Right lobe of liver (tissue), 6 donors: ENCODE data around the gene SMIM28. TPM values are rescaled to one million over a fixed set of nuclear protein-coding genes. Genes with fewer than 3 reads are reported as not detected.
"Not testable (repeated sequence)": the region's sequence is repeated elsewhere in the genome, so short reads cannot be mapped to it uniquely, and the experiment has no call there.

Experiments
- ATAC-seq, 4 donors: fragments of 200-7000 bp; cut with Tn5 transposase; one replicate each; pipeline ENCODE4 v1.9.1; 2020; ENCODE audit warnings: mild to moderate bottlenecking in 4 of 4, moderate library complexity in 4 of 4
- DNase-seq, 3 donors: peaks; one replicate each; pipeline ENCODE4 v3.0.0-alpha.2; 2020
- H3K27ac ChIP-seq, 3 donors: fragments of 200-600 bp; one replicate each; pipeline ENCODE4 v1.8.0; 2022
- H3K27me3 ChIP-seq, 2 donors: fragments of 200-600 bp; one replicate each; pipeline ENCODE4 v1.8.0; 2022
- H3K36me3 ChIP-seq, 4 donors: fragments of 200-600 bp; sonication (generic) in 1 of 4; one replicate each; pipeline versions ENCODE4 v1.5.1 to v1.8.0; 2017 to 2022; ENCODE audit warnings: control low read depth in 1 of 4
- H3K4me1 ChIP-seq, 4 donors: fragments of 200-600 bp; sonication (generic) in 1 of 4; one replicate each; pipeline versions ENCODE4 v1.5.1 to v1.8.0; 2017 to 2022; ENCODE audit warnings: control low read depth in 1 of 4
- H3K4me3 ChIP-seq, 3 donors: fragments of 200-600 bp; one replicate each; pipeline ENCODE4 v1.8.0; 2022
- H3K9me3 ChIP-seq, 4 donors: fragments of 200-600 bp; sonication (generic) in 1 of 4; one replicate each; pipeline versions ENCODE4 v1.5.1 to v1.8.0; 2017 to 2022; ENCODE audit warnings: control low read depth in 1 of 4
- CTCF ChIP-seq, 4 donors: fragments of 200-600 bp in 3 of 4; fragments of 450-650 bp in 1 of 4; IDR thresholded peaks; one replicate each; pipeline versions ENCODE4 v1.5.1 to v1.8.0; 2016 to 2022; ENCODE audit warnings: antibody characterized with exemption in 4 of 4, mild to moderate bottlenecking in 2 of 4
- POLR2A ChIP-seq: fragments of 450-650 bp; IDR thresholded peaks from one replicate; pipeline ENCODE4 v1.6.1; 2017; ENCODE audit warnings: antibody characterized with exemption, mild to moderate bottlenecking
- WGBS: methylation state at CpG from one replicate; pipeline ENCODE4 v1.1.6; 2018; ENCODE audit warnings: low coverage, low lambda C conversion rate; ENCODE audit not compliant: insufficient coverage; ENCODE audit errors: missing lambda C conversion rate; 5-methylcytosine and 5-hydroxymethylcytosine counted together
- intact Hi-C, 2 donors: fragments of 100-400 bp; cut with DNase I; formaldehyde crosslinking; loops; one replicate each; pipeline versions ENCODE4 v1.11.2 to v1.14.1; 2022
- total RNA-seq, 6 experiments: library from RNA; depleted of rRNA in 2 of 6; stranded (reverse); fragments of >200 nt in 2 of 6; fragmentation: NEBNext Ultra II Directional in 3 of 6; extraction: Animal tissue kit (Norgen Biotek cat#: 25700) in 3 of 6; gene quantifications; one replicate each; pipeline versions ENCODE4 v1.1.0 to v1.2.4, GENCODE V29; 2016 to 2023
- donor health status: DM: no; HTN: yes; CAD: no.
- donor health status: DM: no; HTN: no; CAD: no.
- donor health status: DM: no; HTN: no; CAD: no.
- donor health status: DM: no; HTN: yes; CAD: no.
- donor health status: DM: no; HTN: yes; CAD: no.

SMIM28 gene
- total RNA-seq, 6 experiments from 2014 or later, result not detected

GRCh38 chr6:138422861-138423260, 45.2 kb downstream of the SMIM28 start:
- H3K36me3 ChIP-seq, result peaks cover 0 to 27% (median 5%) of the 10 kb centered on the region in 4 donors
- H3K4me3 ChIP-seq, result no peak overlapping the region
- no peak for TF ChIP-seq POLR2A
- no peak for TF ChIP-seq CTCF (IDR thresholded peaks at IDR 0.05)
- peak in 3 of 4 donors; percentile 20 to 24 (median 22) for ATAC-seq
- DNase-seq, result no peak
- peak overlapping the region; percentile 11 to 79 (median 66) for H3K27ac ChIP-seq
- H3K4me1 ChIP-seq, result peaks cover 0 to 41% (median 18%) of the 10 kb centered on the region in 4 donors
- H3K27me3 ChIP-seq, result no peaks in the 10 kb centered on the region
- H3K9me3 ChIP-seq, result no peaks in the 10 kb centered on the region
- intact Hi-C loops, result no loop called here

- no peak for DNase-seq
- intact Hi-C loops, result no loop called here
These were observed 46.5 kb downstream of the SMIM28 start for GRCh38 chr6:138424004-138424904.

GRCh38 chr6:138425256-138425655, 47.6 kb downstream of the SMIM28 start:
- not testable (repeated sequence) for H3K4me3 ChIP-seq, H3K27me3 ChIP-seq, H3K27ac ChIP-seq, DNase-seq, ATAC-seq, H3K9me3 ChIP-seq
- peaks cover 0 to 52% (median 19%) of the 10 kb centered on the region in 4 donors for H3K4me1 ChIP-seq
- H3K36me3 ChIP-seq, result peaks cover 0 to 30% (median 9%) of the 10 kb centered on the region in 4 donors
- intact Hi-C loops, result loop anchor here in 1 of 2 donors (5.0 kb wide), 1 partner anchor 82 kb away; no protein-coding TSS in a partner anchor
- 68% methylated on average over 6 of the region's 7 CpGs for WGBS

More at GRCh38 chr6:138424004-138424904, 46.5 kb downstream of the SMIM28 start:
- 92% methylated on average over 14 of the region's 48 CpGs for WGBS
- no peaks in the 10 kb centered on the region for H3K9me3 ChIP-seq
- H3K4me1 ChIP-seq, result peaks cover 0 to 49% (median 19%) of the 10 kb centered on the region in 4 donors
- TF ChIP-seq POLR2A (no peak), CTCF (IDR thresholded peaks at IDR 0.05) (no peak)
- peak overlapping the region in 2 of 3 donors; percentile 23 to 79 for H3K27ac ChIP-seq
- H3K4me3 ChIP-seq, result no peak overlapping the region
- no peaks in the 10 kb centered on the region for H3K27me3 ChIP-seq
- H3K36me3 ChIP-seq, result peaks cover 0 to 27% (median 9%) of the 10 kb centered on the region in 4 donors
- ATAC-seq, result peak in 1 of 4 donors; percentile 10

- ATAC-seq (no peak), DNase-seq (no peak)
- H3K27ac ChIP-seq, result peak overlapping the region in 1 of 3 donors; percentile 16
- H3K36me3 ChIP-seq, result peaks cover 0 to 30% (median 10%) of the 10 kb centered on the region in 4 donors
- intact Hi-C loops, result loop anchor here in 1 of 2 donors (5.0 kb wide), 1 partner anchor 81 kb away; no protein-coding TSS in a partner anchor
- 77% methylated on average over 4 of the region's 5 CpGs for WGBS
- H3K9me3 ChIP-seq, result no peaks in the 10 kb centered on the region
- no peaks in the 10 kb centered on the region for H3K27me3 ChIP-seq
- peaks cover 0 to 41% (median 13%) of the 10 kb centered on the region in 4 donors for H3K4me1 ChIP-seq
- H3K4me3 ChIP-seq, result no peak overlapping the region
- TF ChIP-seq CTCF (IDR thresholded peaks at IDR 0.05), result no peak
- TF ChIP-seq POLR2A, result no peak
These were observed 48.9 kb downstream of the SMIM28 start for GRCh38 chr6:138426500-138427123.
